Lower leg skin (tissue), 3 donors: ENCODE measurements around the gene ADM2.

ENCODE experiments used
- POLR2A ChIP-seq, 2 donors: fragments of 450-650 bp; IDR thresholded peaks; one replicate each; pipeline ENCODE4 v1.6.1; 2016 to 2017; ENCODE audit warnings: antibody characterized with exemption in 2 of 2, mild to moderate bottlenecking in 1 of 2, moderate library complexity in 1 of 2
- TF ChIP-seq, protein P1 (sequence below), 3 donors: fragments of 450-650 bp; IDR thresholded peaks; one replicate each; pipeline ENCODE4 v1.5.1; 2016; ENCODE audit warnings: antibody characterized with exemption in 3 of 3, mild to moderate bottlenecking in 3 of 3, moderate library complexity in 2 of 3

DNA sequence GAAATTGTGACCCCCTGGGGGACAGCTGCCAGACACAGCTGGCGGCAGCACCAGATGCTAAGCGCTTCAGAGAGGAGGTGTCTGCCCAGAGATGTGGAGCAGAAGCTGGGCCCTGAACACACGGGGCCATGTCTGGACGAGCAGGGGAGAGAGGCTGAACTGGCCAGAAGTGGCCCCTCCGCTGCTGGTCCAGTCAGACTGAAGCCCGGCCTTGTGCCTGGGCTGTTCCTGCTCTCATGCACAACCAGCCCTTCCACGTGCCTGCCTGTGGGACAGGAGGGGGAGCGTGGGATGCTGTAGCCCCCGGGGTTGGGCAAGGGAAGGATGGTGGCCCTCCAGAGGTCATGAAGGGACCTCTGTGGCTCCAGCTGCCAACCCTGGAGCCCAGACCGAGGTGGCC lies 1.8 kb downstream of the ADM2 start:
- TF ChIP-seq, protein P1, sequence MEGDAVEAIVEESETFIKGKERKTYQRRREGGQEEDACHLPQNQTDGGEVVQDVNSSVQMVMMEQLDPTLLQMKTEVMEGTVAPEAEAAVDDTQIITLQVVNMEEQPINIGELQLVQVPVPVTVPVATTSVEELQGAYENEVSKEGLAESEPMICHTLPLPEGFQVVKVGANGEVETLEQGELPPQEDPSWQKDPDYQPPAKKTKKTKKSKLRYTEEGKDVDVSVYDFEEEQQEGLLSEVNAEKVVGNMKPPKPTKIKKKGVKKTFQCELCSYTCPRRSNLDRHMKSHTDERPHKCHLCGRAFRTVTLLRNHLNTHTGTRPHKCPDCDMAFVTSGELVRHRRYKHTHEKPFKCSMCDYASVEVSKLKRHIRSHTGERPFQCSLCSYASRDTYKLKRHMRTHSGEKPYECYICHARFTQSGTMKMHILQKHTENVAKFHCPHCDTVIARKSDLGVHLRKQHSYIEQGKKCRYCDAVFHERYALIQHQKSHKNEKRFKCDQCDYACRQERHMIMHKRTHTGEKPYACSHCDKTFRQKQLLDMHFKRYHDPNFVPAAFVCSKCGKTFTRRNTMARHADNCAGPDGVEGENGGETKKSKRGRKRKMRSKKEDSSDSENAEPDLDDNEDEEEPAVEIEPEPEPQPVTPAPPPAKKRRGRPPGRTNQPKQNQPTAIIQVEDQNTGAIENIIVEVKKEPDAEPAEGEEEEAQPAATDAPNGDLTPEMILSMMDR (IDR thresholded peaks at IDR 0.05) = no peak
- no peak for TF ChIP-seq POLR2A (IDR thresholded peaks at IDR 0.05)
